HL-60/S4 treated with phorbol 12-myristate 13-acetate at 8.2 ng/mL for 4 days and 3 days (cell line): ENCODE results near the gene MSTN.
"Not testable (repeated sequence)": the region's sequence is repeated elsewhere in the genome, so short reads cannot be mapped to it uniquely, and the experiment has no call there.

Experiments used
- in situ Hi-C: fragments of 300-500 bp; cut with MboI; formaldehyde crosslinking; loops from 2 replicates; pipeline ENCODE4 v1.15.0; 2022; ENCODE audit warnings: low sequenced_read_pairs

MSTN gene

GRCh38 chr2:190065839-190066238, 3.3 kb upstream of the MSTN start:
- in situ Hi-C loops, result no loop called here

GRCh38 chr2:190063624-190064023, 1.1 kb upstream of the MSTN start:
- in situ Hi-C loops, result no loop called here

DNA sequence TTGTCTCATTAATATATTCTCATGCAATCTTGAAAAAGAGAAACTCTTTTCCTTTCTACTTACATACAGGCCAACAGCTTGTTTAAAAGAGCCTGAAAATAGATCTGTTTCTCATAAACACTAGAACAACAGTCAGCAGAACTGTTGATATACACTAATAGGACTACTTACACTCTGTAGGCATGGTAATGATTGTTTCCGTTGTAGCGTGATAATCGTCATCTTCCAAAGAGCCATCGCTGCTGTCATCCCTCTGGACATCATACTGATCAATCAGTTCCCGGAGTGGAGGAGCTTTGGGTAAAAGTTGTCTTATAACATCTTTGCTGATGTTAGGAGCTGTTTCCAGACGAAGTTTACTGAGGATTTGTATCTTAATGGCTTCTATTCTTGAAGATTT, 476 bp downstream of the MSTN start:
- in situ Hi-C loops, result no loop called here

- in situ Hi-C loops, result no loop called here
These were observed 1.9 kb downstream of the MSTN start for GRCh38 chr2:190060626-190061025.

- in situ Hi-C loops, result no loop called here
These were observed 2.5 kb downstream of the MSTN start for GRCh38 chr2:190060019-190060418.

- in situ Hi-C loops, result no loop called here
These were observed 9.1 kb downstream of the MSTN start for GRCh38 chr2:190053426-190053825.

- in situ Hi-C loops, result no loop called here
These were observed 10.2 kb downstream of the MSTN start for GRCh38 chr2:190052307-190052706.

- in situ Hi-C loops, result no loop called here
These were observed 11.3 kb downstream of the MSTN start for GRCh38 chr2:190051223-190051622.

DNA sequence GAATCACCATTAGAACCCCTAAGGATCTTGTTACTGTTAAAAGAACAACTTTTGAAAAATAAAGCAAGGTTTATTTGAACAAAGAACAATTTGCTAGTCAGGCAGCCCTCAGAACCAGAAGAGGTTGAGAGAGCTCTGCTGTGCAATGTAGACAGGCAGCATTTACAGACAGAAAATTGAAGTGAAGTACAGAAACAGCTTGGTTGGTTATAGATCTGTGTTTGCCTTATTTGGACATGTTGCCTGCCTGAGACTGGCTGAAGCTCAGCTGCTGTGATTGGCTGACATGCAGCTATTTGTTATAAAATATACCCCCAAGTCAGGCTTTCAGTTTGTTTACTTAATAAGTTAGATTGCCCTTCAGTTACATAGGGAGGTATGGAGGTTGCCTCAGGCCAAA, 12.5 kb downstream of the MSTN start:
- in situ Hi-C loops, result no loop called here

DNA sequence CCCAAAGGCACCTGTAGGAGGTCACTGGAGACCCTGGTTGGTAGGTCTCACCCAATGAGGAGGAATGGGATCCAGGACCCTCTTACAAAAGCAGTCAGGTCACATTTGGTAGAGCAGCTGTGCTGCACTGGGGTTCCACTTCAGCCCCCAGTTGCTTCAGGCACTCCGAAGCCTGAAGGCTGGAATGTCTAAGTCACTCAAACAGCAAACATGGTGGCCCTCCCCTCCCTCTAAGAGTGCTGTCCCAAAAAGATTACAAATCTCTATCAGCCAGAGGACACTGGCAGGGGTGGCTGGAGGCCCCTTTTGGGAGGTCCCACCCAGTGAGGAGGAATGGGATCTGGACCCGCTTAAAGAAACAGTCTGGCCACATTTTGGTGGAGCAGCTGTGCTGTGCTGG, 17.7 kb downstream of the MSTN start:
- in situ Hi-C loops, result no loop called here

DNA sequence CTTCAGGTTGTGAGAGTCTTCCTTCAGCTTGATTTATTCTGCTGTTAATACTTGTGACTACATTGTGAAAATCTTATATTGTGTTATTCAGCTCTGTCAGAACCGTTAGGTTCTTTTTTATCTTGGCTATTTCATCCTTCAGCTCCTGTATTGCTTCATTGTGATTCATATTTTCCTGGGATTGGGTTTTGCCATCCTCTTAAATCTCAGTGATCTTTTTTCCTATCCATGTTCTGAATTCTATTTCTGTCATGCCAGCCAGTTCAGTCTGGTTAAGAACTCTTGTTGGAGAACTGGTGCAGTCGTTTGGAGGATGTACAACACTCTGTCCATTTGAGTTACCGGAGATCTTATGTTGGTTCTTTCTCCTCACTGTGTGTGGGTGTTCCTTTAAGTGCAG, 19.1 kb downstream of the MSTN start:
- in situ Hi-C loops, result no loop called here

DNA sequence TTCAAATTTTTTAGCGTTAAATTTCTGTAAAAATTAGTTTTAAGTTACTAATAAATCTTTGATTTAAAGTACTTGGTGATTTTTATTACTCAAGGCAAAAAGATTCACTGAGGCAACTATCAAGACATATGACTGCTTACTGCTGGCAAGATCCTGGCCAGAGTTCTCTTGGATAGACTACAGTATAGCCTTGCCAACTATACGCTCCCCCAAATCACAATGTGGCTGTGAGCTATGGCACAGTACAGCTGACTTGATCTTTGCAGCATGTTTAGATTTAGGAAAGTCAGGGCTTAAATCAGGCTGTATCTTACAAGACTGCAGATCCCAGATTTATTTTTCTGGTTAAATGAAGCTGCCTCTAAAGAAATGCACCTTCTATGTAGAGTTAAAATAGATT, 26.5 kb downstream of the MSTN start:
- in situ Hi-C loops, result no loop called here

GRCh38 chr2:190034417-190034816, 28.1 kb downstream of the MSTN start:
- in situ Hi-C loops, result not testable (repeated sequence)

DNA sequence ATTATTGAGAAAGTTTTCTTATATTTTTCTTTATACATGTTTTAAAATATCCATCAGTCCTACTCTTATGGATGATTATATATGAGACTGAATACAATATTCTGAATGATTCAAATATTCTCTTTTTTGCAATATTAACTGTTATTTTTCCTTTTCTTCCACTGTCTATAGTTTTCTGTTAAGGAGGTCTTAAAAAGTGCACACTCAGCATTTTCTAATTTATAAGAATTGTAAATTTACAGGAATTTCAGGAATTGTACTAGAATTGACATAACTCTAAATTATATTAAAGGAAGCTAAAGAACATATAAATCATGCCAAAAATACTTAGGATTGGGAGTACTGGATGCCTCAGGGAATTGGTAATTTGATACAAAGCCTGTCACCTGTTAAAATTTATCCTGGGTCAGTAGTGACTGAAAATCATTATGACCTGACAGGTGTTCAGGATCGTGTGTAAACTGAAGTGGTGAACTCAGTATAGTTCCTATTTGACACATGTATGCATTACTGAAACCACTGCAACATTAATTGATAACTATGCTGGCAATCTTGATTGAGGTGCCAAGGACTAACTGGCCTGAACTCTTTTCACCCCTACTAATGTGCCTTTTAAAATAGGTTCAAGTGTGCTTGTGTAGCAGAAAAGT, 30.4 kb downstream of the MSTN start:
- in situ Hi-C loops, result no loop called here

DNA sequence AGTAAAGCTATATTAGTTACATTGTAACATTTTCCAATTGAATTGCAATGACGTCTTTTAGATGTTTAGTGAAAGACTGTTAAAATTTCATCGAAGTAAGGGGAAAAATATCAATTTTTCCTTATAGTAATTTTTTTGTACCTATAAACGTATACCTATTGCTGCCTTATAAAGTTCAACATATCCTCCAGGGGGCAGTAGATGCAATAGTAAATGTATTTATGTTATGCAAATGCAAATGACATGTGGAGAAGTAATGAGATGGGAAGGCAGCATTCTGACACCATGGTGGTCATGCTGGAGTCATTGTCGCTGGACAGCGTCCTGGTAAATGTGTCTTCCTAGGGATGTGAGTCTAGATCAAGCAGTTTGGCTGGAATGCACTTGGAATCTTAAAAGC, 38.7 kb downstream of the MSTN start:
- in situ Hi-C loops, result no loop called here

DNA sequence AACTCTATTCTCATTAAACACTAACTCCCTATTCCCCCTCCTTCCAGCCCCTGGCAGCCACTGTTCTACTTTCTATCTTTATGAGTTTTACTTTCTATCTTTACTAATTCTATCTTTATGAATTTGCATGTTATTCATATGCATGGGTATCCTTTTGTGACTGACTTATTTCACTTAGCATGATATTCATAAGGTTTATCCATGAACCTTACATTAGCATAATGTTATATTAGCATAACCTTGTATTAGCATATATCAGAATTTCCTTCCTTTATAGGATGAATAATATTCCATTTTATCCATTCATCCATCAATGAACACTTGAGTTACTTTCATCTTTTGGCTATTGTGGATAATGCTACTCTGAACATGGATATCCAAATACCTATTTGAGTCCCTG, 41.8 kb downstream of the MSTN start:
- in situ Hi-C loops, result no loop called here

DNA sequence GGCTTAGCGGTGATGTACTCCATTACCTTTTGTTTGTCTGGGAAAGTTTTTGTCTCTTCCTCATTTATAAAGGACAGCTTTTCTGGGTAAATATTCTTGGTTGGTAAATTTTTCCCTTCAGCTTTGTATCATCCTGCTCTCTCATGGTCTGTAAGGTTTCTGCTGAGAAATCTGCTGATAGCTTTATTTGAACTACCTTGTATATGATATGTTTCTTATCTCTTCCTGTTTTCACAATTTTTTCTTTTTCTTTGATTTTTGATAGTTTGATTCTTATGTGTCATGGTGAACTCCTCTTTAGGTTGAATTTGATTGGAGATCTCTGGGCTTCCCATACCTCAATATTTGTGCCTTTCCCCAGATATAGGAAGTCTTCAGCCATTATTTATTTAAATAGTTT, 44.7 kb downstream of the MSTN start:
- in situ Hi-C loops, result no loop called here

- in situ Hi-C loops, result not testable (repeated sequence)
These were observed 46.6 kb downstream of the MSTN start for GRCh38 chr2:190015969-190016368.
